GM10847 (cell line): ENCODE results near the gene RALGDS.
A peak's percentile ranks its signal among the peaks of the same experiment; 100 is the strongest.

Source experiments
- POLR2A ChIP-seq: IDR thresholded peaks from 2 replicates; pipeline ENCODE4 v1.6.1; 2011; ENCODE audit not compliant: insufficient read length; ENCODE audit errors: extremely low read depth

RALGDS gene

GRCh38 chr9:133119103-133119845 is 1.8 kb downstream of the RALGDS start:
- no peak for TF ChIP-seq POLR2A

GRCh38 chr9:133118568-133118967 is 2.5 kb downstream of the RALGDS start:
- TF ChIP-seq POLR2A, result no peak

- no peak for TF ChIP-seq POLR2A
Observed at GRCh38 chr9:133118179-133118520, 2.9 kb downstream of the RALGDS start.

GRCh38 chr9:133117271-133118178 is 3.5 kb downstream of the RALGDS start:
- TF ChIP-seq POLR2A, result no peak

DNA sequence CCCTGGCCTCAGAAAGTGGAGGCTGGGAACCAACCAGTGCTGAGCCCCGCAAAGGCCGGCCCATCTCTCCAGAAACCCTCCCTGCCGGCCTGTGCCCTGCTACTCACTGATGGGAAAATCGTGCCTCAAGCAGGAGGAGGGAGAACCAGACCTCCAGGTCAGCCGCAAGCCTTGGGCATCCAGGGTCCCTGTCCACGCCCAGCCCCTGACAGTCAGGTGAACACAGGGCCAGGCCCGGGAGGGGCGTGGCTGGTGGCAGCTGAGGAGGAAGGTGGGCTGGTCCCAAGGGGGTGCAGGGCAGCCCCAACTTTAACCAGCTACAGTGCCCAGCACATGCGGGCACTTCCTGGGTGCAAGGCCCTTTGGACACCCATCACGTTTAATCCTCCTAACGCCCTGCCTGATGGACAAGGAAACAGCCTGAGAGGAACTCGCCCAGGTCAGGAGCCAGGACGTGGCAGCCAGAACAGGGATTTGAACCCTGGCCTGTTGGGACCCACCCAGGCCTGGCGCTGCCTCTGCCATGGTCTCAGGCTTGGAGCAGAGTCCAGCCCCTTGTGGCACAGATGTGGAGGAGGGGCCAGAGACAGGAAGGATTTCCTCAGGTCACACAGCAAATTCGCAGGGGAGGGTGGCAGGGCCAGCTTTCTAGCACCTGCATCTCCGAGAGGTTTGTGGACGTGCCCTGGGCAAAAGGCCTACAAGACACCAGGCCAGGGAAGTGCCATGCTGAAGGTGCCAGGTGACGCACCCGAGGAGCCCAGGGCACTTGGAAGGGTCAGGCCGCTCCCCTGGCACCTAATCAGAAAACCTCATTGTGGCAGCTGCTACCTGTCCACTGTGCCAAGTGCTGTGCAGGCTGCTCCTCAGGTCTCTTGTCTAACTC is 4.5 kb downstream of the RALGDS start:
- no peak for TF ChIP-seq POLR2A

DNA sequence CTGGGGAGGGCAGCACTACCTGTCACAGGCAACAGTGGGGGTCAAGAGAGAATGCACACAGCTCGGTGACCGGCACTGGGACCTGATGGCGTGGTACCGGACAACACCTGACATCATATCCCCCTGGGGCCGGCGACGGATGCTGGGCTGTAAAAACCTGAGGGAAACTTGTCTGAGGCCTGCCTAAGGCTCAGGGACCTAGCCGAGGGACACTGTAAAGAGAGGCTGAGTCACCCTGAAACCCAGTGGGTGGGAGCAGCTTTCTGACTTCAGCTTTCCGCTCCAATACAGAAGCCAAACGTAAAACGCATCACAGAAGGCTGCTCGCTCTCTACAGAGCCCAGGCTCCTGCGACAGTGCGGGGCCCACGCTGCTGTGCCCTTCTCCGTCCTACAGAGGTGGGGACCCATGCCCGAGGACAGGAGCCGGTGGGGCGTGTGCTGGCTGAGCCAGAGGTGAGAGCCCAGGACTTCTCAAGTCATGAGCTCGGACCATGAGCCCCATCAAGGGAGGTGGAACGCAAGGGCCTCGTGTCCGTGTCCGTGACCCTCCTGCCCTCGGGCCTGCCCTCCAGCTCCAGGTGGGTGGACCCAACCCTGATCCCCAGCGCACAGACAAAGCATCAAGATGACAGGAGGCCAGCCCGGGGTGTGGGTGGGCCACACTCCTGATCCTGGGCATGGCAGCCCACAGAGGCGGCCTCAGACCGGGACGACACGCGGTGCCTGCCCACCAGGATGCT is 5.3 kb downstream of the RALGDS start:
- peak; percentile 66 for TF ChIP-seq POLR2A

GRCh38 chr9:133114886-133115603 is 6.0 kb downstream of the RALGDS start:
- no peak for TF ChIP-seq POLR2A

DNA sequence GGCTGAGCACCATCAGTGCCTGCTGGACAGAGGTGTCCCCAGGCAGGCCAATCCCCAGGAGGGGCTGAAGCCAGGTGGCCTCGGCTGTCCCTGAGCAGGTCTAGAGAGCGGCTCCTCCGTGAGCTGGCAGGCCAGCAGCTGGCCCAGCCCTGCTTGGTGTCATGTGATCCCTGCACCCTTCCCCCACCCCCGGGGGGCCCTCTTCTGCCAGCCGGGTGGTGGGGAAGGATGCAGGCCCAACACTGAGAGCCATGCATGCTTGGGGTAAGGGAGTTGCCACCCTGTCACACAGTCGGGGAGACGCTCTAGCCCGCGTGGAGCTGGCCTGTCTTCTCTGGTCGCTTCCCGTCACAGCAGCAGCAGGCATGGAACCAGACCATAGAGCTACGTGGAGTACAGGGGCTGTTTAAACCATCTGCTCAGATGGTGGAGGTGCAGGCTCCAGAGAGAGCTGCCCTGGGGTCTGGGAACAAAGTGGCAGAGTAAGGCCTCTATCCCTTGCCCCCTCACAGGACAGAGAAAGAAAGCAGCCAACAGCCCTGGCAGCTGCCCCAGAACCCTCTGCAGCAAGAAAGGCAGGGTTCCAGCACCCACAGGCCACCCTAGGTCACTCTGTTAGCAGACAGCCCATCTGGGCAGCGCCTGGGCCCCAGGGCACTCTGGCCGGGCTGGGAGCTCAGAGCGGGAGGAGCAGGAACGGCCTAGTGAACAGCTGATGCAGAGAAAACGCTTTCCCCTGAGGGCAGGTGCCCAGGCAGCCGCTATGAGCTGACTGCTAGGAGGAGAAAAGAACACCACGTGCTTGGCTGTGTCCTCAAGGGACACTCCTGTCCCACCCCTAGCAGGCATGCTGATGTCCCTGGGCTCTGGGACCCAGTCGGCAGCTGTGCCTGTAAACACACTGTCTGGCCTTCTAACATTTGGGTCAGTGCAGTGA is 6.8 kb downstream of the RALGDS start:
- no peak for TF ChIP-seq POLR2A

- no peak for TF ChIP-seq POLR2A
Observed at GRCh38 chr9:133113163-133113948, 7.7 kb downstream of the RALGDS start.

DNA sequence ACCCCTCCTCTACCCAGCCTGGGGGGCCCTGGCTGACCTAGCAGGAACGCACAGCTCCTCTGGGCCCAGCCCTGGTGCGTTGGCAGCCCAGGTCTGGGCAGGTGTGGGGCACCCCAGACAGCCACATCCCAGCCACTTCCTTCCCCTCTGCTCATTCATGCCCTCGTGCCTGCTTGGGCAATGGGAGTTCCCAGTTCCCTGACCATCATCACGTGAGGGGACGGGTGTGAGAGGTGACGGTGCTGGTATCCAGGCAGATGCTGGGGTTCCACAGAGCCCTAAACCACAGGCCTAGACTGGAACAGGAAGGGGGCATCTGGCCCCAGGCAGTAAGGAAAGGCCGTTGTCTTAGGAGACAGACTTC is 8.4 kb downstream of the RALGDS start:
- TF ChIP-seq POLR2A, result no peak

GRCh38 chr9:133111808-133112662 is 9.0 kb downstream of the RALGDS start:
- no peak for TF ChIP-seq POLR2A

GRCh38 chr9:133109931-133110650 is 10.9 kb downstream of the RALGDS start:
- TF ChIP-seq POLR2A, result no peak
